Right atrium auricular region (tissue), 2 donors: ENCODE results near the gene FBXO31. TPM values are rescaled to one million over a fixed set of nuclear protein-coding genes. Genes with fewer than 3 reads are reported as not detected.

Experiments used
- DNase-seq: peaks from one replicate; pipeline ENCODE4 v3.0.0-alpha.2; 2019; ENCODE audit warnings: low spot score
- H3K27ac ChIP-seq, 2 donors: fragments of 200-600 bp; sonication (generic); 1 replicate in 1 of 2; 2 replicates in 1 of 2; pipeline ENCODE4 v1.5.1; 2016 to 2019
- H3K27me3 ChIP-seq, 2 donors: fragments of 200-600 bp; sonication (generic); one replicate each; pipeline versions ENCODE4 v1.5.1 to v1.6.0; 2017 to 2019
- H3K36me3 ChIP-seq: fragments of 200-600 bp; sonication (generic); one replicate; pipeline ENCODE4 v1.5.1; 2016
- H3K4me1 ChIP-seq, 2 donors: fragments of 200-600 bp; sonication (generic); one replicate each; pipeline versions ENCODE4 v1.5.1 to v1.6.0; 2017 to 2019
- H3K4me3 ChIP-seq, 2 donors: fragments of 200-600 bp; sonication (generic); 1 replicate in 1 of 2; 2 replicates in 1 of 2; pipeline ENCODE4 v1.5.1; 2017 to 2019; ENCODE audit warnings: mild to moderate bottlenecking in 1 of 2, moderate library complexity in 1 of 2
- H3K9me3 ChIP-seq, 2 donors: fragments of 200-600 bp; sonication (generic); one replicate each; pipeline ENCODE4 v1.5.1; 2019
- total RNA-seq, 2 donors: library from RNA; depleted of rRNA; stranded (reverse); fragments of >200 nt; gene quantifications; one replicate each; pipeline ENCODE4 v1.1.0, GENCODE V29; 2016
- TF ChIP-seq, protein P1 (sequence below), 2 donors: fragments of 200-600 bp; sonication (generic); IDR thresholded peaks; one replicate each; pipeline ENCODE4 v1.5.1; 2019; ENCODE audit warnings: antibody characterized with exemption in 2 of 2

The FBXO31 gene
- total RNA-seq, 2 donors from 2014 or later, result 39.3 to 53.1 TPM

DNA sequence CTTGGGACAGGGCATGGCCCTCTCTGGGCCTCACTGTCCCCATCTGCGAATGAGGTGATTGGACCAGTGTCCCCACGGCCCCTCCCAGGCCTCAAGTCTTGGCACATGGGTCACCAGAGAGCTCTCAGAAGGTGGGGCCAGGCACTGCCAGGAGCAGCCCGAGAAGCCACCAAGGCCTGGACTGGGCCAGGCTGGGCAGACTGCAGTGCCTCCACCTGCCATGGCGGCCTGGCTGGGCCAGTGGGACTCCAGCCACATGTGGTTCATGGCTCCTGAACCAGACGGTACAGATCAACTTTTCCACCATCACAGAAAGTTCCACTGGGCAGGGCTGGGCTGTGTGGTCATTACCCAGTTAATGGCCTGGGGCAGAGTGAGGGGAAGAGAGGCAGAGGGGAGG is 86.2 kb downstream of the FBXO31 start:
- no peak for DNase-seq

DNA sequence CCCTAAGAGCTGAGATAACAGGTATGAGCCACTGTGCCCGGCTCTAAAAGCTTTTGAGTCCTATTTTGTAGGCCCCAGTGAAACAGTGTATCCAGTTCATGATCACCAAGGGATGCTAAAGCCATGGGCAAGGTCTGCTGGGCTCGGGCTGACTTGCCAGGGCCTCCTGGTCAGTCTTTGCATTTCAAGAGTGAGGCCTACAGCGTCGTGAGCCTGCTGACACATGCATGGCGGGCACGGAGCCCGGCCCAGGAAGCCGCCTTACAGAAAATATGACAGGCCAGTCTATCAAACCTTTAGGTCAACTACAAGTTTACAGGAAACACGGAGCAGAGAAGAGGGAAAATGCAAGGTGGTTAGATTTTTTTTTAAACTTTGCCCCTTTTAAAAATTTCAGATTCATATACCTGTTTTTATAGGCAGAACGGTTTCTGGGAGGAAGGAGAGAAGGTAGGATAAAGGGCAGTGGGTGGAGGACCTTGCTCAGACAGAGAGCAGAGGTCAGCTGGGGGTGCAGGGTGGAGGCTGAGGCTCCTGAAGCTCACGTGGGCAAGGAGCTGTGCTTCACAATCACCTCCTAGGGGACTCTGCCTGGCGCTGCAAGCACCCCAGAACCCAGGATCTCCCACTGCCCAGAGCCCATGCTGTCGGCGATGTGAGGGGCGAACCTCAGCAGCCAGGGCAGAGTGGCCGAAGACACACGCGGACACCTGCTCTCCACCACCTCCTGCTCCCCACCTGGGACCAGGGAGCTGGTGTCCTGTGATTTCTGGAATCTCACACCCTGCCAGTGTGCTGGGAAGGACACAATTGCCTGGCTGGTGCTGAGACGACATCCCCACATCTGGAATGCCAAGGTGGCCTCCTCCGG is 87.7 kb downstream of the FBXO31 start:
- Histone ChIP-seq H3K4me1 (no peaks in the 10 kb centered on the region), H3K27me3 (no peaks in the 10 kb centered on the region), H3K36me3 (no peaks in the 10 kb centered on the region), H3K27ac (no peak overlapping the region), H3K9me3 (no peaks in the 10 kb centered on the region), H3K4me3 (no peak overlapping the region)
- TF ChIP-seq, protein P1, sequence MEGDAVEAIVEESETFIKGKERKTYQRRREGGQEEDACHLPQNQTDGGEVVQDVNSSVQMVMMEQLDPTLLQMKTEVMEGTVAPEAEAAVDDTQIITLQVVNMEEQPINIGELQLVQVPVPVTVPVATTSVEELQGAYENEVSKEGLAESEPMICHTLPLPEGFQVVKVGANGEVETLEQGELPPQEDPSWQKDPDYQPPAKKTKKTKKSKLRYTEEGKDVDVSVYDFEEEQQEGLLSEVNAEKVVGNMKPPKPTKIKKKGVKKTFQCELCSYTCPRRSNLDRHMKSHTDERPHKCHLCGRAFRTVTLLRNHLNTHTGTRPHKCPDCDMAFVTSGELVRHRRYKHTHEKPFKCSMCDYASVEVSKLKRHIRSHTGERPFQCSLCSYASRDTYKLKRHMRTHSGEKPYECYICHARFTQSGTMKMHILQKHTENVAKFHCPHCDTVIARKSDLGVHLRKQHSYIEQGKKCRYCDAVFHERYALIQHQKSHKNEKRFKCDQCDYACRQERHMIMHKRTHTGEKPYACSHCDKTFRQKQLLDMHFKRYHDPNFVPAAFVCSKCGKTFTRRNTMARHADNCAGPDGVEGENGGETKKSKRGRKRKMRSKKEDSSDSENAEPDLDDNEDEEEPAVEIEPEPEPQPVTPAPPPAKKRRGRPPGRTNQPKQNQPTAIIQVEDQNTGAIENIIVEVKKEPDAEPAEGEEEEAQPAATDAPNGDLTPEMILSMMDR (IDR thresholded peaks at IDR 0.05), result no peak
- DNase-seq, result no peak

More for the DNA sequence above, 86.2 kb downstream of the FBXO31 start:
- no peak overlapping the region for H3K27ac ChIP-seq
- TF ChIP-seq, protein P1 (IDR thresholded peaks at IDR 0.05), result no peak
- H3K9me3 ChIP-seq, result no peaks in the 10 kb centered on the region
- H3K4me3 ChIP-seq, result no peak overlapping the region
- H3K36me3 ChIP-seq, result no peaks in the 10 kb centered on the region
- no peaks in the 10 kb centered on the region for H3K27me3 ChIP-seq
- H3K4me1 ChIP-seq, result no peaks in the 10 kb centered on the region

DNA sequence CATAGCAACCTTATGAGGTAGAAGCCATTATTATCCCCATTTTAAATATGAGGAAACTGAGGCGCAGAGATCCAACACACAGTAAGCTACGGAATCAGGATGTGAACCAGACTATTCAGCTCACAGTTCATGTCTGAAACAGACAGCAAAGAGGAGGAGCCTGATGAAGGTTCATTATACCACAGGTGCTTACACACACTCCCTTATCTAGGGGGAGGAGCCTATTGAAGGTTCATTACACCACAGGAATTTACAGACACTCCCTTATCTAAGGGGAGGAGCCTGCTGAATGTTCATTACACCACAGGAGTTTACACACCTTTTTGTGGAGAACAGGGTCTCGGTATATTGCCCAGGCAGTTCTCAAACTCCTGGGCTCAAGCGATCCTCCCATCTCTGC is 88.3 kb downstream of the FBXO31 start:
- DNase-seq, result no peak
- no peaks in the 10 kb centered on the region for H3K9me3 ChIP-seq
- TF ChIP-seq, protein P1 (IDR thresholded peaks at IDR 0.05), result no peak
- H3K4me3 ChIP-seq, result no peak overlapping the region
- H3K27me3 ChIP-seq, result no peaks in the 10 kb centered on the region
- H3K27ac ChIP-seq, result no peak overlapping the region
- H3K36me3 ChIP-seq, result no peaks in the 10 kb centered on the region
- no peaks in the 10 kb centered on the region for H3K4me1 ChIP-seq

DNA sequence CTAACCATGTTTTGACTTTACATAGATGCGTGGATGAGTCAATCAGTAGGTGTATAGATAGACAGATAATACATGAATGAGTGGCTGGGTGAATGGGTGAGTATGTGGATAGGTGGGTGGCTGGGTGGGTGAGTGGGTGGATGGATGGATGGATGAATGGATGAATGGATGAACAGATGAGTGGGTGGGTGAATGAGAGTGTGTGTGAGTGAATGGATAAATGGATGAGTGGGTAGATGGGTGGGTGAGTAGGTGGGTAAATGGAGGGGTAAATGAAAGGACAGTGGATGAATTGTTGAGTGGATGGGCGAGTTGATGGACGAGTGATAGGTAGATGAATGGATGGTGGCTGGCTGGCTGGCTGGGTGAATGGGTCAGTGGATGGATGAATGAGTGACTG is 89.6 kb downstream of the FBXO31 start:
- Histone ChIP-seq H3K4me3 (no peak overlapping the region), H3K4me1 (no peaks in the 10 kb centered on the region), H3K27ac (no peak overlapping the region), H3K9me3 (no peaks in the 10 kb centered on the region), H3K36me3 (no peaks in the 10 kb centered on the region), H3K27me3 (no peaks in the 10 kb centered on the region)
- DNase-seq, result no peak
- TF ChIP-seq, protein P1 (IDR thresholded peaks at IDR 0.05), result no peak

DNA sequence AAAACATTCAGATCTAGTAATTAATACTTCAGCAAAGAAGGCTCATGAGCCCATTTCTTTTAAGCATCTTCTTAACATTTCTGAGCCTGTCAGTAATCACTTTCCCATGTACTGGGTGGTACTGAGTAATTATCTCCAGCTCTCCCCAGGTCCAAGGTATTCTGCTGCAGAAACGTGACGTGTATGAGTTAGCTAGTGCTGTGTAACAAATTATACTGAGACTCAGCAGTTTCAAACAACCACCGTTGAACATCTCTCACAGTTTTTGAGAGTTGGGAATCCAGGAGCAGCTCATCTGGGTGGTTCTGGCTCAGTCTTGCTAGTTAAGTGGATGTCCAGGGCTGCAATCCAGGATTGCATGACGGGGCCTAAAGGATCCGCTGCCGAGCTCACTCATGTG is 91.6 kb downstream of the FBXO31 start:
- H3K27me3 ChIP-seq, result no peaks in the 10 kb centered on the region
- H3K9me3 ChIP-seq, result no peaks in the 10 kb centered on the region
- TF ChIP-seq, protein P1 (IDR thresholded peaks at IDR 0.05), result no peak
- no peak overlapping the region for H3K4me3 ChIP-seq
- H3K27ac ChIP-seq, result no peak overlapping the region
- no peaks in the 10 kb centered on the region for H3K36me3 ChIP-seq
- no peak for DNase-seq
- no peaks in the 10 kb centered on the region for H3K4me1 ChIP-seq
